B cell (primary cell): ENCODE measurements around the gene SUSD4. TPM values are rescaled to one million over a fixed set of nuclear protein-coding genes. Genes with fewer than 3 reads are reported as not detected.

Source experiments
- ATAC-seq: fragments of 200-7000 bp; cut with Tn5 transposase; one replicate; pipeline ENCODE4 v1.10.0; 2021; ENCODE audit warnings: low read depth, mild to moderate bottlenecking, moderate number of reproducible peaks, moderate library complexity
- CTCF ChIA-PET: fragments of 350-600 bp; sonication (Branson Sonifier 250); formaldehyde crosslinking; loops from one replicate; lab custom pipeline; 2021; ENCODE audit warnings: antibody characterized with exemption, inconsistent platforms; lab: Charles Lee
- POLR2A ChIA-PET: fragments of 350-600 bp; sonication (Branson Sonifier 250); formaldehyde crosslinking; loops from one replicate; lab custom pipeline; 2021; ENCODE audit warnings: antibody characterized with exemption; lab: Charles Lee
- DNase-seq: peaks from one replicate; pipeline ENCODE4 v3.0.0; 2013
- H2AFZ ChIP-seq: 2 replicates; pipeline ENCODE4 v1.6.1; 2012; ENCODE audit warnings: mild to moderate bottlenecking, low read depth, low read length; ENCODE audit not compliant: insufficient read depth, poor library complexity, severe bottlenecking
- H3K27ac ChIP-seq, 2 donors: 1 replicate in 1 of 2; 2 replicates in 1 of 2; pipeline ENCODE4 v1.5.1; 2012 to 2013; ENCODE audit warnings: low read length in 2 of 2, mild to moderate bottlenecking in 2 of 2, moderate library complexity in 1 of 2
- H3K27me3 ChIP-seq, 4 experiments: fragments of 200-600 bp in 1 of 4; sonication (generic) in 1 of 4; replicated peaks in 1 of 4; 1 replicate in 2 of 4; 2 replicates in 2 of 4; pipeline versions ENCODE4 v1.6.1 to v1.7.0; 2013 to 2016; ENCODE audit warnings: low read length in 3 of 4, mild to moderate bottlenecking in 2 of 4, mixed read lengths in 1 of 4, moderate library complexity in 1 of 4; ENCODE audit not compliant: insufficient read depth in 4 of 4, control insufficient read depth in 3 of 4; ENCODE audit errors: control extremely low read depth in 1 of 4
- H3K36me3 ChIP-seq, 2 experiments: replicated peaks in 1 of 2; 1 replicate in 1 of 2; 2 replicates in 1 of 2; pipeline versions ENCODE4 v1.6.1 to v1.7.1; 2013; ENCODE audit warnings: low read length in 1 of 2; ENCODE audit not compliant: insufficient read depth in 2 of 2, control insufficient read depth in 1 of 2; ENCODE audit errors: control extremely low read depth in 1 of 2, extremely low read depth in 1 of 2
- H3K4me1 ChIP-seq, 2 donors: fragments of 200-600 bp in 1 of 2; sonication (generic) in 1 of 2; 1 replicate in 1 of 2; 2 replicates in 1 of 2; pipeline versions ENCODE4 v1.5.1 to v1.6.1; 2013 to 2017; ENCODE audit warnings: low read length in 2 of 2; ENCODE audit not compliant: control insufficient read depth in 2 of 2, insufficient read depth in 2 of 2
- H3K4me2 ChIP-seq: replicated peaks from 2 replicates; pipeline ENCODE3; 2012; ENCODE audit warnings: mild to moderate bottlenecking, low read depth, low read length; ENCODE audit not compliant: poor library complexity, severe bottlenecking
- H3K4me3 ChIP-seq, 5 experiments: fragments of 200-600 bp in 1 of 5; sonication (generic) in 1 of 5; 1 replicate in 3 of 5; 2 replicates in 2 of 5; pipeline versions ENCODE4 v1.5.1 to v1.7.0; 2011 to 2016; ENCODE audit warnings: low read length in 4 of 5, mild to moderate bottlenecking in 4 of 5, low read depth in 2 of 5, control low read depth in 1 of 5, moderate library complexity in 1 of 5; ENCODE audit not compliant: insufficient read depth in 1 of 5; ENCODE audit errors: control extremely low read depth in 1 of 5, extremely low read depth in 1 of 5
- H3K79me2 ChIP-seq: fragments of 200-600 bp; sonication (generic); one replicate; pipeline ENCODE4 v1.6.0; 2016; ENCODE audit warnings: low read length; ENCODE audit not compliant: control insufficient read depth, insufficient read depth
- H3K9ac ChIP-seq: fragments of 200-600 bp; sonication (generic); 2 replicates; pipeline ENCODE4 v1.6.1; 2017; ENCODE audit warnings: mild to moderate bottlenecking, low read length, moderate library complexity
- H3K9me3 ChIP-seq, 3 donors: one replicate each; pipeline versions ENCODE4 v1.6.1 to v1.7.1; 2013; ENCODE audit warnings: low read length in 2 of 3; ENCODE audit not compliant: control insufficient read depth in 2 of 3, insufficient read depth in 1 of 3; ENCODE audit errors: control extremely low read depth in 1 of 3
- H4K20me1 ChIP-seq: 2 replicates; pipeline ENCODE4 v1.6.0; 2012; ENCODE audit warnings: mild to moderate bottlenecking, low read length; ENCODE audit not compliant: insufficient read depth, control insufficient read depth, poor library complexity, severe bottlenecking
- H3K27ac Mint-ChIP-seq: one replicate; pipeline ENCODE4 v1.8.0; 2021; ENCODE audit warnings: mixed read lengths
- H3K27me3 Mint-ChIP-seq: one replicate; pipeline ENCODE4 v1.8.0; 2021; ENCODE audit warnings: mixed read lengths
- H3K4me1 Mint-ChIP-seq: one replicate; pipeline ENCODE4 v1.8.0; 2021; ENCODE audit warnings: mixed read lengths
- H3K4me3 Mint-ChIP-seq: one replicate; pipeline ENCODE4 v1.8.0; 2021; ENCODE audit warnings: mixed read lengths
- H3K9me3 Mint-ChIP-seq: one replicate; pipeline ENCODE4 v1.8.0; 2022; ENCODE audit warnings: mixed read lengths; ENCODE audit not compliant: insufficient read depth
- CTCF ChIP-seq: fragments of 200-600 bp; IDR thresholded peaks from one replicate; pipeline ENCODE4 v1.8.0; 2022; ENCODE audit warnings: antibody characterized with exemption, mild to moderate bottlenecking
- EZH2 ChIP-seq: IDR thresholded peaks from 2 replicates; pipeline ENCODE4 v1.6.1; 2012; ENCODE audit warnings: borderline replicate concordance, low read depth, mild to moderate bottlenecking, moderate library complexity, low read length; ENCODE audit not compliant: insufficient read depth, poor library complexity, severe bottlenecking
- WGBS: methylation state at CpG from one replicate; pipeline ENCODE4 v1.1.5; 2013; ENCODE audit warnings: missing lambda C conversion rate; ENCODE audit not compliant: insufficient coverage; 5-methylcytosine and 5-hydroxymethylcytosine counted together
- intact Hi-C: fragments of 100-400 bp; cut with micrococcal nuclease; formaldehyde crosslinking; loops from one replicate; pipeline ENCODE4 v1.10.0; 2022
- polyA plus RNA-seq: library from polyadenylated mRNA; depleted of rRNA; stranded (reverse); fragments of >200 nt; gene quantifications from 2 replicates; pipeline ENCODE4 v1.2.3, GENCODE V29; 2012
- total RNA-seq, 2 donors: library from RNA; stranded (reverse); fragments of 120-200 nt in 1 of 2; gene quantifications; 1 replicate in 1 of 2; 2 replicates in 1 of 2; pipeline versions ENCODE4 v1.2.3 to v1.2.4, GENCODE V29; 2013 to 2022

SUSD4 gene
- total and polyA plus RNA-seq, 2 donors (not counting 1 experiment from before 2014, with no cell fraction given), result 0.13 TPM; not detected in 1

DNA sequence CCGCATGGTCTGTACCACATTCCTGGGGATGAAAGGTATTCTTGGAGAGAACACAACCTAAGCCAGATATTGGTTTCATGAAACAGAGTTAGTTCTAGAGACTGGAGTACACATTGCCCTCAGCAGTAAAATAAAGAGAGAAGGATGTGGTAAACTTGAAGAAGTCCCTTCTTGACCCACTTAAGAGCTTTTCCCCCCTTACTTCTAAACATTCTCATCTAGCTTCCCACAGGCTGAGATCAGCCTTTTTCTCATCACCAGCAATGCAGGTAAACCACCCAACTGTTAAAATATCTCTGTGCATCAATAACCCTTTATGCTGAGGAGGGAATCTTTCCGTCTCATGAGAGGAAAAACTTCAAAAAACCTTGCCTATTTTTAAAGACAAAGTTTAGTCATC is 62.6 kb downstream of the SUSD4 start:
- H3K4me3 Mint-ChIP-seq, result no peak overlapping the region
- Histone ChIP-seq H3K4me3 (no peak overlapping the region), H3K9ac (no peak overlapping the region), H2AFZ (no peak overlapping the region), H3K36me3 (no peaks in the 10 kb centered on the region), H3K4me1 (no peaks in the 10 kb centered on the region), H3K79me2 (no peaks in the 10 kb centered on the region), H3K9me3 (peaks cover 0 to 7% (median 3%) of the 10 kb centered on the region in 3 donors), H3K27me3 (no peaks in the 10 kb centered on the region), H3K4me2 (no peak overlapping the region), H3K27ac (no peak overlapping the region), H4K20me1 (no peaks in the 10 kb centered on the region)
- DNase-seq, result no peak
- ATAC-seq, result no peak
- no peaks in the 10 kb centered on the region for H3K4me1 Mint-ChIP-seq
- no peak overlapping the region for H3K27ac Mint-ChIP-seq
- intact Hi-C loops, result no loop called here
- ChIA-PET CTCF (no interaction called here), POLR2A (no interaction called here)
- TF ChIP-seq EZH2, result no peak
- H3K27me3 Mint-ChIP-seq, result no peaks in the 10 kb centered on the region
- WGBS, result no CpG with 5 or more reads among the region's 2 CpGs
- no peaks in the 10 kb centered on the region for H3K9me3 Mint-ChIP-seq

- Histone ChIP-seq H3K4me3 (no peak overlapping the region), H3K4me2 (no peak overlapping the region), H3K9me3 (peaks cover 0 to 10% (median 3%) of the 10 kb centered on the region in 3 donors), H3K27ac (no peak overlapping the region), H2AFZ (no peak overlapping the region), H3K4me1 (no peaks in the 10 kb centered on the region), H3K36me3 (no peaks in the 10 kb centered on the region), H3K79me2 (no peaks in the 10 kb centered on the region), H3K9ac (no peak overlapping the region), H3K27me3 (no peaks in the 10 kb centered on the region), H4K20me1 (no peaks in the 10 kb centered on the region)
- intact Hi-C loops, result no loop called here
- WGBS, result 40% methylated on average over 1 of the region's 1 CpG
- Mint-ChIP-seq H3K4me3 (no peak overlapping the region), H3K9me3 (no peaks in the 10 kb centered on the region), H3K27ac (no peak overlapping the region), H3K27me3 (no peaks in the 10 kb centered on the region), H3K4me1 (no peaks in the 10 kb centered on the region)
- TF ChIP-seq CTCF (no peak), EZH2 (no peak)
- CTCF ChIA-PET, result no interaction called here
- POLR2A ChIA-PET, result no interaction called here
- DNase-seq (no peak), ATAC-seq (no peak)
These were observed 64.4 kb downstream of the SUSD4 start for GRCh38 chr1:223299553-223299952.
